ENCODE results near the gene TOP1.
"Not testable (repeated sequence)": the region's sequence is repeated elsewhere in the genome, so short reads cannot be mapped to it uniquely, and the experiment has no call there.

Gene TOP1

DNA sequence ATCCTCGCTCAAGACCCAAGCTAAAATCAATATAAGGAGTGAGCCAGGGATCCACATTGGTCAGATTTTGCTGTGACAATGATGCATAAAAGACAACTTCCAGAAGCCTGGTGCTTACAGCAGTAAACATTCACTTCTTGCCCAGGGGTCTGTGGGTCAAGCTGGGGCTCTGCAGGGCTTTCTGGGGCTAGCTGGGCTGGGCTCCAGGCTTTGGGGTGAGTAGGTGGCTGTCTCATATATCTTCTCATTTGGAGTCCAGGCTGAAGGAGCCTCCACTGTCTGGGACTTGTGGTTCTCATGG lies 25.8 kb upstream of the TOP1 start:
- POLR2A ChIA-PET, result no interaction called here
- no peak for DNase-seq (ENCODE audit: extremely low spot score)
- CTCF ChIA-PET, result interaction anchor here (1.0 to 1.1 kb wide), 2 partner anchors 10 to 40 kb away, joined by 3 read pairs; no protein-coding TSS in a partner anchor
- TF ChIP-seq, protein P1, sequence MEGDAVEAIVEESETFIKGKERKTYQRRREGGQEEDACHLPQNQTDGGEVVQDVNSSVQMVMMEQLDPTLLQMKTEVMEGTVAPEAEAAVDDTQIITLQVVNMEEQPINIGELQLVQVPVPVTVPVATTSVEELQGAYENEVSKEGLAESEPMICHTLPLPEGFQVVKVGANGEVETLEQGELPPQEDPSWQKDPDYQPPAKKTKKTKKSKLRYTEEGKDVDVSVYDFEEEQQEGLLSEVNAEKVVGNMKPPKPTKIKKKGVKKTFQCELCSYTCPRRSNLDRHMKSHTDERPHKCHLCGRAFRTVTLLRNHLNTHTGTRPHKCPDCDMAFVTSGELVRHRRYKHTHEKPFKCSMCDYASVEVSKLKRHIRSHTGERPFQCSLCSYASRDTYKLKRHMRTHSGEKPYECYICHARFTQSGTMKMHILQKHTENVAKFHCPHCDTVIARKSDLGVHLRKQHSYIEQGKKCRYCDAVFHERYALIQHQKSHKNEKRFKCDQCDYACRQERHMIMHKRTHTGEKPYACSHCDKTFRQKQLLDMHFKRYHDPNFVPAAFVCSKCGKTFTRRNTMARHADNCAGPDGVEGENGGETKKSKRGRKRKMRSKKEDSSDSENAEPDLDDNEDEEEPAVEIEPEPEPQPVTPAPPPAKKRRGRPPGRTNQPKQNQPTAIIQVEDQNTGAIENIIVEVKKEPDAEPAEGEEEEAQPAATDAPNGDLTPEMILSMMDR (IDR thresholded peaks at IDR 0.05; ENCODE audit: control extremely low read depth, extremely low read depth, low read depth, missing control alignments), result no peak

- CTCF ChIA-PET, result interaction anchor here (1.0 kb wide), 1 partner anchor 40 kb away, joined by 3 read pairs; no protein-coding TSS in a partner anchor
- TF ChIP-seq, protein P1 (IDR thresholded peaks at IDR 0.05; ENCODE audit: control extremely low read depth, extremely low read depth, low read depth, missing control alignments), result no peak
- no peak for DNase-seq (ENCODE audit: extremely low spot score)
- POLR2A ChIA-PET, result no interaction called here
Measured at GRCh38 chr20:41003143-41003935, 25.3 kb upstream of the TOP1 start.

DNA sequence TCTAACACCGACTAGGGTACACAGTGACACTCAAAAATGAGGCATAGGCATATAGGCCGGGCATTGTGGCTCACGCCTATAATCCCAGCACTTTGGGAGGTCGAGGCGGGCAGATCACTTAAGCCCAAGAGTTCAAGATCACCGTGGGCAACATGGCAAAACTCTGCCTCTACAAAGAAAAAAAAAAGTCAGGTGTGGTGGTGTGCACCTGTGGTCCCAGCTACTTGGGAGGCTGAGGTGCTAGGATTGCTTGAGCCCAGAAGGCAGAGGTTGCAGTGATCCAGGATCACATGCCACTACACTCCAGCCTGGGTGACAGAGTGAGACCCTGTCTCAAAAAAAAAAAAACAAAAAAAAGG lies 24.7 kb upstream of the TOP1 start:
- POLR2A ChIA-PET; DNase-seq (ENCODE audit: extremely low spot score); CTCF ChIA-PET: not testable (repeated sequence)

DNA sequence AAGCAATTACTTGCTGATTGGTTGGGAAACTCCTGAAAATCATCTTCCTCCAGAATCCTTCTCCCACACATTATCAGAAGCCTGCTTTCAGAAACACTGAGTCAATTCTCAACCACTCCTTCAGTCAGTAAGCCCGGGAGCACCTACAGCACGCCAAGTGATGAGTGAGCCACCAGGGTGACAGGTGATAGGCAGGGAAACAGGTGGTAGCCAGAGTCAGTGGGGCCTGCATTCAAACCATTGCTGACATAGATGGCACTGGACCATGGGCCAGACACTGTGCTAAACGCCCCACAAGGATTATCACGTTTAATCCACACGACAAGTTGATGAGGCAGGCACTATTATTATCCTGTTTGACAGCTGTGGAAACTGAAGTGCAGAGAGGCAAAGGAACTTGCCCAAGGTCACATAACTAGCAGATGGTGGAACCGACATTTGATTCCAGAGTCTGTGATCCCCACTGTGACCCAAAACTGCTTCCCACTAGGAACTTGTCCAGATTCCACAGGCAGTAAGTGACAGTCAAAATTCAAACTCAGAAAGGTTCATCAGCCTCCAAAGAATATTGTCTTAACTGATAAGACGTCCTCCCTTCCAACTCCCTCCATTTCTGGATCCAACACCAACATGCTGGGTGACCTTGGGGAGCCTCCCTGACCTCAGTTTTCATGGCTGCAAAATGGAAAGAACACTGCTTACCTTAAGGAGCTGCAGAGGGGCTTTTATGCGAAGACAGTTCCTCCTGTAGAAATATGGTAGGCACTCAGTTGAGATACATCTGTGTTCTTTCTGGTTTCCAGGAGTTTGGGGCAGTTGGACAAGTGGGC lies 23.9 kb upstream of the TOP1 start:
- ChIA-PET POLR2A (no interaction called here), CTCF (interaction anchor here (0.9 to 8.9 kb wide), 4 partner anchors 12 to 90 kb away, joined by 3 to 153 read pairs (median 5); no protein-coding TSS in a partner anchor)
- DNase-seq (ENCODE audit: extremely low spot score), result no peak
- TF ChIP-seq, protein P1 (IDR thresholded peaks at IDR 0.05; ENCODE audit: control extremely low read depth, extremely low read depth, low read depth, missing control alignments), result no peak

DNA sequence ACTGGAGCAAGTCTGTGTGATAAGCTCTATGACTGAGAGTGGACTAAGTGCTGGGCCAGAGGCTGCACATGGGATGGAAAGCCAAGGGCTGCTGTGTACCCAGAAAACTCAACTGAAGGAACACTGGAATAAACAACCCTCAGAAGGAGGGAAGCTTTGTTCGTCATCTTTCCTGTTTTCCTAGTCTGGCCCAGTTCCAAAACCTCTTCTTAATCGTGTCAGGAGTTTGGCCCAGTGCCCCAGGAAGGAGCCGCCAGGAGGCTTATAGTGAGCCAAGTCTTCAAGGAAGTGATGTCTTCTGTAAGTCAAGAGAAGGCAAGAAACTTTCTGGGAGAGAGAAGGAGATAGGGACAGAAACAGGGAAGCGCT lies 23.3 kb upstream of the TOP1 start:
- ChIA-PET POLR2A (no interaction called here), CTCF (interaction anchor here (0.9 to 8.9 kb wide), 5 partner anchors 12 to 89 kb away, joined by 3 to 153 read pairs (median 3); no protein-coding TSS in a partner anchor)
- TF ChIP-seq, protein P1 (IDR thresholded peaks at IDR 0.05; ENCODE audit: control extremely low read depth, extremely low read depth, low read depth, missing control alignments), result no peak
- DNase-seq (ENCODE audit: extremely low spot score), result no peak

GRCh38 chr20:41006126-41006935 lies 22.3 kb upstream of the TOP1 start:
- CTCF ChIA-PET, result interaction anchor here (1.0 to 8.9 kb wide), 7 partner anchors 13 to 129 kb away, joined by 3 to 153 read pairs (median 5); no protein-coding TSS in a partner anchor
- no peak for DNase-seq (ENCODE audit: extremely low spot score)
- TF ChIP-seq, protein P1 (IDR thresholded peaks at IDR 0.05; ENCODE audit: control extremely low read depth, extremely low read depth, low read depth, missing control alignments), result no peak
- POLR2A ChIA-PET, result no interaction called here
